OCI-LY3 (cell line): ENCODE data around the gene RAB24.

ENCODE experiments used
- CTCF ChIP-seq: fragments of 200-600, 300-600 bp; sonication (generic); IDR thresholded peaks from 2 replicates; pipeline ENCODE4 v1.5.1; 2014; ENCODE audit warnings: antibody characterized with exemption, low read length, low read depth
- EZH2phosphoT487 ChIP-seq: fragments of 200-600 bp; shearing (Covaris generic); IDR thresholded peaks from 2 replicates; pipeline ENCODE4 v1.6.1; 2018; ENCODE audit warnings: antibody characterized with exemption, mixed run types, low read depth

- TF ChIP-seq CTCF (no peak), EZH2phosphoT487 (no peak)
Observed at GRCh38 chr5:177311723-177312648, 8.5 kb upstream of the RAB24 start, which contains the start of gene MXD3.
